MCF 10A (cell line): ENCODE data around the gene VSTM2B. TPM values are rescaled to one million over a fixed set of nuclear protein-coding genes. Genes with fewer than 3 reads are reported as not detected.

Experiments
- BruUV-seq: library from RNA; stranded (reverse); fragments of 400-500 nt; replicated peaks from 2 replicates; lab custom pipeline; 2021; lab: Mats Ljungman, UMichigan
- CTCF ChIA-PET: fragments of 300-600 bp; sonication (Branson Sonifier 250); formaldehyde crosslinking; extraction: SDS; loops from one replicate; lab custom pipeline; 2021; ENCODE audit warnings: antibody characterized with exemption, inconsistent platforms; lab: Yijun Ruan, JAX
- POLR2A ChIA-PET: fragments of 300-600, 350-650 bp; sonication (Branson Sonifier 250); formaldehyde crosslinking; extraction: SDS; loops from one replicate; lab custom pipeline; 2020; ENCODE audit warnings: antibody characterized with exemption, inconsistent platforms; lab: Yijun Ruan, JAX
- DNase-seq: peaks from one replicate; pipeline ENCODE4 v3.0.0-alpha.2; 2018; ENCODE audit not compliant: unreplicated experiment
- H3K27ac Mint-ChIP-seq: one replicate; pipeline ENCODE4 v1.8.0; 2022; ENCODE audit warnings: mild to moderate bottlenecking, low read depth, mixed read lengths; ENCODE audit not compliant: unreplicated experiment
- H3K27me3 Mint-ChIP-seq: one replicate; pipeline ENCODE4 v1.8.0; 2022; ENCODE audit warnings: mixed read lengths; ENCODE audit not compliant: insufficient read depth, unreplicated experiment
- H3K36me3 Mint-ChIP-seq: one replicate; pipeline ENCODE4 v1.8.0; 2022; ENCODE audit warnings: mild to moderate bottlenecking, moderate library complexity, mixed read lengths; ENCODE audit not compliant: insufficient read depth, unreplicated experiment
- H3K4me1 Mint-ChIP-seq: one replicate; pipeline ENCODE4 v1.8.0; 2022; ENCODE audit warnings: mixed read lengths; ENCODE audit not compliant: insufficient read depth, unreplicated experiment
- H3K4me3 Mint-ChIP-seq: one replicate; pipeline ENCODE4 v1.8.0; 2022; ENCODE audit warnings: mild to moderate bottlenecking, moderate library complexity, mixed read lengths; ENCODE audit not compliant: unreplicated experiment
- H3K9me3 Mint-ChIP-seq: one replicate; pipeline ENCODE4 v1.8.0; 2022; ENCODE audit warnings: mixed read lengths; ENCODE audit not compliant: unreplicated experiment
- CTCF ChIP-seq: fragments of 200-600 bp; IDR thresholded peaks from one replicate; pipeline ENCODE4 v1.8.0; 2022; ENCODE audit warnings: antibody characterized with exemption, mild to moderate bottlenecking; ENCODE audit not compliant: unreplicated experiment
- intact Hi-C: fragments of 100-400 bp; cut with micrococcal nuclease; formaldehyde crosslinking; loops from 2 replicates; pipeline ENCODE4 v1.14.1; 2022
- total RNA-seq: library from RNA; stranded (reverse); gene quantifications from 2 replicates; pipeline ENCODE4 v1.2.3, GENCODE V29; 2022

The VSTM2B gene
- total RNA-seq, 1 experiment from 2014 or later = not detected

GRCh38 chr19:29564574-29565005 is 38.8 kb downstream of the VSTM2B start:
- CTCF ChIA-PET = interaction anchor here (0.8 kb wide), 1 partner anchor 11 kb away, joined by 3 read pairs; no protein-coding TSS in a partner anchor
- H3K27me3 Mint-ChIP-seq = no peaks in the 10 kb centered on the region
- no peak for DNase-seq
- POLR2A ChIA-PET = no interaction called here
- H3K27ac Mint-ChIP-seq = no peak overlapping the region
- H3K4me3 Mint-ChIP-seq = no peak overlapping the region
- intact Hi-C loops = no loop called here
- no peaks in the 10 kb centered on the region for H3K4me1 Mint-ChIP-seq
- no peak for TF ChIP-seq CTCF
- no peaks in the 10 kb centered on the region for H3K36me3 Mint-ChIP-seq
- peaks cover under 1% of the 10 kb centered on the region for H3K9me3 Mint-ChIP-seq
- BruUV-seq = no TSS peak

- H3K9me3 Mint-ChIP-seq = no peaks in the 10 kb centered on the region
- H3K4me3 Mint-ChIP-seq = no peak overlapping the region
- intact Hi-C loops = no loop called here
- H3K27me3 Mint-ChIP-seq = no peaks in the 10 kb centered on the region
- no peak for DNase-seq
- ChIA-PET POLR2A (no interaction called here), CTCF (interaction anchor here (0.6 to 0.8 kb wide), 2 partner anchors 10 to 98 kb away, joined by 3 to 4 read pairs; no protein-coding TSS in a partner anchor)
- H3K4me1 Mint-ChIP-seq = no peaks in the 10 kb centered on the region
- TF ChIP-seq CTCF = no peak
- BruUV-seq = no TSS peak
- H3K27ac Mint-ChIP-seq = no peak overlapping the region
- H3K36me3 Mint-ChIP-seq = no peaks in the 10 kb centered on the region
Measured at GRCh38 chr19:29565171-29565570, 39.4 kb downstream of the VSTM2B start.

GRCh38 chr19:29566496-29567054 is 40.8 kb downstream of the VSTM2B start:
- no peaks in the 10 kb centered on the region for H3K27me3 Mint-ChIP-seq
- DNase-seq = no peak
- BruUV-seq = no TSS peak
- no peak for TF ChIP-seq CTCF
- H3K4me1 Mint-ChIP-seq = no peaks in the 10 kb centered on the region
- no peak overlapping the region for H3K4me3 Mint-ChIP-seq
- H3K9me3 Mint-ChIP-seq = no peaks in the 10 kb centered on the region
- POLR2A ChIA-PET = no interaction called here
- intact Hi-C loops = no loop called here
- no peaks in the 10 kb centered on the region for H3K36me3 Mint-ChIP-seq
- H3K27ac Mint-ChIP-seq = no peak overlapping the region
- CTCF ChIA-PET = interaction anchor here (0.7 kb wide), 1 partner anchor 208 kb away, joined by 5 read pairs; no protein-coding TSS in a partner anchor

- no peak overlapping the region for H3K4me3 Mint-ChIP-seq
- no peaks in the 10 kb centered on the region for H3K27me3 Mint-ChIP-seq
- no peaks in the 10 kb centered on the region for H3K4me1 Mint-ChIP-seq
- intact Hi-C loops = no loop called here
- no peak overlapping the region for H3K27ac Mint-ChIP-seq
- BruUV-seq = no TSS peak
- H3K36me3 Mint-ChIP-seq = no peaks in the 10 kb centered on the region
- DNase-seq = no peak
- ChIA-PET CTCF (interaction anchor here (0.7 kb wide), 1 partner anchor 207 kb away, joined by 5 read pairs; no protein-coding TSS in a partner anchor), POLR2A (no interaction called here)
- H3K9me3 Mint-ChIP-seq = no peaks in the 10 kb centered on the region
- TF ChIP-seq CTCF = no peak
Measured at GRCh38 chr19:29567366-29567915, 41.6 kb downstream of the VSTM2B start.
